D721Med (cell line): ENCODE results near the gene OR4D1.
"Not testable (repeated sequence)": the region's sequence is repeated elsewhere in the genome, so short reads cannot be mapped to it uniquely, and the experiment has no call there.

ENCODE experiments used
- DNase-seq: peaks from one replicate; pipeline ENCODE4 v3.0.0; 2011; ENCODE audit warnings: low spot score; ENCODE audit not compliant: insufficient read length
- FAIRE-seq: peaks from 2 replicates; lab custom pipeline; 2011; peaks lifted over from hg19 to GRCh38; lab: Jason Lieb, UNC
- CTCF ChIP-seq: IDR thresholded peaks from 2 replicates; pipeline ENCODE4 v1.5.1; 2012; ENCODE audit warnings: mild to moderate bottlenecking, control low read depth; ENCODE audit not compliant: insufficient read depth; ENCODE audit errors: missing control alignments

Gene OR4D1

GRCh38 chr17:58112970-58113631, 35.1 kb upstream of the OR4D1 start:
- no peak for FAIRE-seq
- peak; percentile 33 for DNase-seq
- peak; percentile 100 for TF ChIP-seq CTCF

GRCh38 chr17:58113947-58114346, 34.2 kb upstream of the OR4D1 start:
- FAIRE-seq (no peak), DNase-seq (no peak)
- no peak for TF ChIP-seq CTCF

GRCh38 chr17:58117382-58117781, 30.8 kb upstream of the OR4D1 start:
- no peak for TF ChIP-seq CTCF
- FAIRE-seq = no peak
- no peak for DNase-seq

- TF ChIP-seq CTCF = no peak
- FAIRE-seq (no peak), DNase-seq (no peak)
Measured at GRCh38 chr17:58119491-58119890, 28.7 kb upstream of the OR4D1 start.

- DNase-seq (no peak), FAIRE-seq (no peak)
- no peak for TF ChIP-seq CTCF
Measured at GRCh38 chr17:58120195-58120822, 27.9 kb upstream of the OR4D1 start.

GRCh38 chr17:58121925-58122324, 26.3 kb upstream of the OR4D1 start:
- peak; percentile 21 for DNase-seq
- FAIRE-seq = peak; percentile 21
- peak; percentile 48 for TF ChIP-seq CTCF

GRCh38 chr17:58127846-58128245, 20.3 kb upstream of the OR4D1 start:
- no peak for FAIRE-seq

GRCh38 chr17:58132697-58133096, 15.5 kb upstream of the OR4D1 start:
- not testable (repeated sequence) for FAIRE-seq

More at GRCh38 chr17:58127846-58128245, 20.3 kb upstream of the OR4D1 start:
- no peak for DNase-seq
- TF ChIP-seq CTCF = no peak

More at GRCh38 chr17:58132697-58133096, 15.5 kb upstream of the OR4D1 start:
- DNase-seq = not testable (repeated sequence)
